HG03342 (cell line): ENCODE data around the gene POGZ.
A peak's percentile ranks its signal among the peaks of the same experiment; 100 is the strongest.
"Not testable (repeated sequence)": the region's sequence is repeated elsewhere in the genome, so short reads cannot be mapped to it uniquely, and the experiment has no call there.

Source experiments
- ATAC-seq: cut with Tn5 transposase; IDR thresholded peaks from one replicate; pipeline ENCODE4 v1.9.1; 2021; ENCODE audit warnings: mild to moderate bottlenecking, moderate library complexity; ENCODE audit not compliant: unreplicated experiment

Gene POGZ

DNA sequence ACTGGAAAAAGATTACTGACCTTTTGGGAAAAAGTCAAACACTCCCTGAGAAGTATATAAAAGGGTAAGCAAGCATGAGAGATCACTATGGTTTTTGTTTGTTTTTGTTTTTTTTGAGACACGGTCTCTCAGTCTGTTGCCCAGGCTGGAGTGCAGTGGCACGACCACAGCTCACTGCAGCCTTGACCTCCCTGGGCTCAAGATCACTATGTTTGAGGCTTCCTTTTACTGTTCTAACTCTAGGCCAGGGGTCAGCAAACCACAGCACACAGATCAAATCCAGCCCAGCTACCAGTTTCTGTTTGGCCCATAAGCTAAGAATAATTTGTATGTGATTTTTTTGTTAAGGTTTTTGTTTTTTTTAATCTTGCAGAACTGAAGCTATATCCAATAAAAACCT is 34.2 kb downstream of the POGZ start:
- no peak for ATAC-seq

DNA sequence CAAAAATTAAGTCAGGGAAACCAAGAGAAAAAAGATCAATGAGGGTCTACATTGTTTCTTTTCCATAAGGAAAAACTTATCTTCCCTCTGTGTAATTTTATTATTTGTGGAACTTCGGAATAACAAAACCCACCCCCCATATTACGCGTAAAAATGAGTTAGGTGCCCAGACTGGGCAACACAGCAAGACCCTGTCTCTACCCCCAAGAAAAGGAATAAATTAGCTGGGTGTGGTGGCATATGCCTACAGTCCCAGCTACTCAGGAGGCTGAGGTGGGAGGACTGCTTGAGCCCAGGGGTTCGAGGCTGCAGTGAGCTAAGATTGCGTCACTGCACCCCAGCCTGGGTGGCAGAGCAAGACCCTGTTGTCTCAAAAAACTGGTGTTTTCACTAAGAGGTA is 39.5 kb downstream of the POGZ start:
- no peak for ATAC-seq

DNA sequence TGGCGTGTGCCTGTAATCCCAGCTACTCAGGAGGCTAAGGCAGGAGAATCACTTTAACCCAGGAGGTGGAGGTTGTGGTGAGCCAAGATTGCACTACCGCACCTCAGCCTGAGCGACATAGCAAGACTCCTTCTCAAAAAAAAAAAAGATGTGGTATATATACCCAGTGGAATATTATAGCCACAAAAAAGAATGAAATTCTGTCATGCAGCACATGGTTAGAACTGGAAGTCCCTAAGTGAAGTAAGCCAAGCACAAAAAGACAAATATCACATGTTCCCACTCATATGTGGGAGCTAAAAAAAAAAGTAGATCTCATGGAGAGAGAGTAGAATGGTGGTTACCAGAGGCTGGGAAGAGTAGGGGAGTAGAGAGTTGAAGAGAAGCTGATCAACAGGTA is 41.2 kb downstream of the POGZ start:
- ATAC-seq, result no peak

DNA sequence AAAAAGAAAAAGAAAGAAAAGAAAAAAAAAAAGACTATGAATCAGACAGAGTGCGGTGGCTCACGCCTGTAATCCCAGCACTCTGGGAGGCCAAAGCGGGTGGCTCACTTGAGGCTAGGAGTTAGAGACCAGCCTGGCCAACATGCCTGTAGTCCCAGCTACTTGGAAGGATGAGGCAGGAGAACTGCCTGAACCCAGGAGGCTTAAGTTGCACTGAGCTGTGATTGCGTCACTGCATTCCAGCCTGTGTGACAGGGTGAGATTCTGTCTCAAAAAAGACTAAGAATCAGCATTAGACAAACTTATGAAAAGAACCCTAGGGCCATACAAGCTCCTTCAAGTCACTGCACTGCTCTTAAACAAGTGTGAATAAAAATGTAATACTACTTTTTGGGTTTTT is 43.1 kb downstream of the POGZ start:
- no peak for ATAC-seq

DNA sequence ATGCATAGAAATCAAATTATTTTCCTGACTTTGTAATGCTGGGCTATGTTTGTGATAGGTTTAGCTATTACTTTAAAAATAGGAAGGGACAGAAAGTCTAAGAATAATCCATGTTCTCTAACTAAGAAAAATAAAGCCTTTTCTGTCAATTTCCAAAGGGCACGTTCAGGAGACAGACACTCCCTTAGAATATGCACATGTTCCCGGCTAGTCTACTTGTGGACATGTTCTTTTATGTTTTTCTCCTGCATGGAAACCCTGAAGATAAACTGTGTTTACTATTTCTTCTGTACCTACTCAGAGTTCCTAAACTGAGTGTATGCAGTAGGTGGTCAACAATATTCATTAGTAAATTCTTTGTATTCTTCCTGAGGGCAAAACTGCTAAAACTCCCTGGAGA is 47.4 kb downstream of the POGZ start:
- no peak for ATAC-seq

DNA sequence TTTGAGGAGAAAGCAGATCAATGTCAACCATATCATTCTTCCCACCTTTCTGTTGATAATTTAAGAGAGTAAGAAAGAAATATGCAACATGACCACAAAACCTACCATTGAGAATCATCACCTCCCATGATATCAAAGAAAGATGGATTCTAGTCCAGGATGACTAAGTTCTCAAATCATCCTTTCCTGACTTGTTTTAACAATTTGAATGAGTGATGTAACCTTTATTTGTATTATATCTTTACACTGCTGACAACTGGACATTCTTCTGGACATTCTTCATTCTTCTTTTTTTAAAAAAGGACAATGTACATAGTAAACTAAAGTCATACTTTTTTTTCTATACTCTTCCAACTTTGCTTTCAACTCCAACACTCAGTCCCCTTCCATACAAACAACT is 50.4 kb downstream of the POGZ start:
- ATAC-seq, result no peak

DNA sequence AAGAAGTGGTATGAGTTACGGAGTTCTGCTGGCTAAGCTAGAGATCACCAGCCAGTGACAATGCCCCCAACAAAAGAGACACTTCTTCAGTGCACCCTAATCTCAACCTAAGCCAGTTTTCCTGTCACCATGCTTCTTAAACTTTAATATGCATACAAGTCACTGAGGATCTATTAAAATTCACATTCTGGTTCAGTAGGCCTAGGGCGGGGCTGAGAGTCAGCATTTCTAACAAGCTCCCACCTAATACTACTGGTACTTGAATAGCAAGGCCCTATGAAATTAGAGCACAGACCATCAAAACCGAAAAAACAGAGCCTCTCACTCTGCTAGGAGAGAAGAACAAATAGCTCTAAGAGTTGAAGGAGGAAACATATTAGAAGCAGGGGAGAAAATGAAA is 52.0 kb downstream of the POGZ start:
- no peak for ATAC-seq

DNA sequence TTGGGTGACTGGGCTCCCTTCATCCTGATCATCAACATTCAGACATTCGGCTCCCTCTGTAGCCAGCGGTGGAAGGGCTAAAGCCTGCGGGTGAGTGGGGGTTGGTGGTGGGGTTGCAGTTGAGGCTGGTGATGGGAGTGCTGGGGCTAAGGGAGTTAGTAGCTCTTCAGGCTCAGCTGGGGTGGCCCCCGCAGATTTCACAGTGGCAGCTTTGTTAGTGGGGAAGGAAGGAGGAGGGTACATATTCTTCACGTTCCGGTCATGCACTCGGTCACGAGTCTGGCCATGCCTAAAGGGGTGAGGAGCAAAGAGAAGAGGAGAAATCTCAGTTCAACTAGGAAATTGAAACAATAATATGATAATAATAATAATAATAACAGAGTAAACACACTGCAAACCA is 53.1 kb downstream of the POGZ start:
- ATAC-seq, result no peak

DNA sequence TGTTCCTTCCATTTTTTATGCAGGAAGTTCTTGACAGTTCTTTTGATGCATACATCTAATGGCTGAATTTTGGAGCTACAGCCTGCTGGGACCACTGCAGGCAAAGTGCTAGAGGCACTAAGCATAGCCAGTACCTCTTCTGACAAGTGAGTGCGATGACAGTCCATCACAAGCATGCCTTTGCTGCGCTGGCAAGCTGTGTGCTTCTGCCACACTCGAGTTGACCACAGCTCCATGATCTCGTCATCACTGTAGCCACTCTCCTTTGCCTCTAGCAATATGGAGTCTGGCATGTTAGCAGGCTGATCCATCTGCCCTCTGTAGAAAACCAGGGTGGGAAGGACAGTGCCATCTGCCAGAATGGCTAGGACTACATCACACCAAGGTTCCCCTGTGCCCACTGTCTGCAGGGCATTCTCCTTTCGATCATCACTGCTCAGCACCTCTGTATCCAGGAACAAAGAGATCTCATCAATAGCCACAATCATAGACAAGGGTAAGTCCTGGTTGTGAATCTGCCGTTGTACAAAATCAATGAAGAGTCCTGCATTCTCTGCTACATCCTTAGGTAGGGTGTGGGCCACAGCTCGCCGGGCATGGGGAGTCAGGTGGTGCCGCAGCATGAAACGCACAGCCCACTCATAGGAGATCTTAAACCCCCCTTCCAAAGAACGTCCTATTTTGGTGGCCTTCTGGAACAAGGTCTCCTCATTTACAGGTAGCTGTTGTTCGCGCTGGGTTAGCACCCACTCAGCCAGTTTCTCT is 53.9 kb downstream of the POGZ start:
- no peak for ATAC-seq

DNA sequence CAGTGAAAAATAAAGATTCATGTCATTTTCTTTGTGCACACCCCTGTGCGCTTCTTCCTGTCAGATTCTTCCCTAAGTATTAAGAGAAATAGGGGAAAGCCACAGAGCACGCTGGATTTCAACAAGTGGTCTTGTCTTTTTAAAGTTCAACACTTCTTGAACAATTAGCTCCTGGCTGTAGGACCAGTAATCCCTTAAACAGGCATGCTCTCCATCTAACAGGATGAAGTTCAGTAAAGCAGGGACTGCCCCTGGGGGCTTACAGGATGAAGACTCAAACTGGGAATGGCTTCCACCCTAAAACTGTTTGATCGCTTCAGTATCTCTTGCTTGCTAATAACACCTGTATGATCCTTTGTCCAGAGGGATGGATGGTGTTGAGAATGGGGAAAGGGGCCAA is 55.7 kb downstream of the POGZ start:
- ATAC-seq, result no peak

DNA sequence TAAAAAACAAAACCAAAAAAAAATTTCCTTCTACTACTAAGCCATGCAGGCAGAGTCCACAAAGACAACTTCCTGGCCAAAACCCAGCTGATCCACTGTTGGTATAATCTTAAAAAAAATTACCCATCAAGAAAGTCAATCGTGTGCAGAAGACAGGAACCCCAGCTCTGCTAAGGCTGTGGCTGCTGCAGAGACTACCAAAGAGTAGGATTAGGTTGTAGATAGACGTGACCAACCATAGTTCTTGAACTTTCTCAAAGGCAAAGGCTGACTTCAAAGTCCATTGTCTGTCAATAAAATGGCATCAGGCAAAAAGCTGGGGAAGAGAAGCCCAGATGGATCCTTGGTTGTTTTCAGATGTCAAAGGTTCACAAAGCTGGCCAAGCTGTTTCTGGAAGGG is 56.5 kb downstream of the POGZ start:
- no peak for ATAC-seq

DNA sequence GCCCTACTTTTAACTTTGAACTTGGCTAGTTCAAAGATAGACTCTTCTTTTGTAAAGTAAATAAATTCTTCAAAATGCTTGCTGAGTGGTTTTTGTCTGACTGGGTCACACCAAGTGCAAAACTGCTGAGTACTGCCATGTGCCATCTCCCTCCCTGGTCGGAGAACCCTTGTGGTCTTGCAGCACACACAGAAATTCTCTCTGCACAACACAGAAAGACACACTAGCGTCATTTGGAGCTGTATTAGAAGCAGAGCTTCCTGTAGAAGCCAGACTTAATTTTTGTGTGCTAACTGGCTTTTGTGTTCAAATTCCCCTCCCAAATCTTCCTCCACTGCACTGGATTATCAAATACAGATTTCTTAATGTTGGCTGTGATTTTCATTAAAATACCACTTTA is 57.4 kb downstream of the POGZ start:
- no peak for ATAC-seq

DNA sequence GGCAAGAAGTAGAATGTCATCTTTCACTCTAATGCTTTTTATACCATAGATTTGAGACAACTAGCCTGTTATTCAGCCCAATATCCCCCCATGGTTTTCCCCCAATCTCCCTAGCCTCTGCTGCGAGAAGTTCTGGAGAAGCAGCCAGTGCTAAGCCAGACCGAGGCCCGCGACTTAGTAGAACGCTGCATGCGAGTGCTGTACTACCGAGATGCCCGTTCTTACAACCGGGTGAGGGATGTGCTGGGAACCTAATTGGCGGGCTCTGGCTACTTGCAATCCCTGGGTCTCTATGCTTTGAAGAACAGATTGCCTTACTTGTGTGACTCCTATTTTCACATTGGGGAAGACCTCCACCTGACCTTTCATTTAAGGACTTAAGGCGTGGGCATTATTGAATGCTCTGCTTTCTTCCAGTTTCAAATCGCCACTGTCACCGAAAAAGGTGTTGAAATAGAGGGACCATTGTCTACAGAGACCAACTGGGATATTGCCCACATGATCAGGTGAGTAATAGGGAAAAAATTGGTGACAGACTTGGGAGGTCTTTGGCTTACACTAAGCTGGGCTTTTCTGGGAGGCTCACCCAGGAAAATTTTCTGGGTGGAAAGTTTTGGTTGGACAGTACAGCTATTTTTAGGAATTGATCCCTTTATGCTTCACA is 58.0 kb downstream of the POGZ start:
- ATAC-seq, result no peak

DNA sequence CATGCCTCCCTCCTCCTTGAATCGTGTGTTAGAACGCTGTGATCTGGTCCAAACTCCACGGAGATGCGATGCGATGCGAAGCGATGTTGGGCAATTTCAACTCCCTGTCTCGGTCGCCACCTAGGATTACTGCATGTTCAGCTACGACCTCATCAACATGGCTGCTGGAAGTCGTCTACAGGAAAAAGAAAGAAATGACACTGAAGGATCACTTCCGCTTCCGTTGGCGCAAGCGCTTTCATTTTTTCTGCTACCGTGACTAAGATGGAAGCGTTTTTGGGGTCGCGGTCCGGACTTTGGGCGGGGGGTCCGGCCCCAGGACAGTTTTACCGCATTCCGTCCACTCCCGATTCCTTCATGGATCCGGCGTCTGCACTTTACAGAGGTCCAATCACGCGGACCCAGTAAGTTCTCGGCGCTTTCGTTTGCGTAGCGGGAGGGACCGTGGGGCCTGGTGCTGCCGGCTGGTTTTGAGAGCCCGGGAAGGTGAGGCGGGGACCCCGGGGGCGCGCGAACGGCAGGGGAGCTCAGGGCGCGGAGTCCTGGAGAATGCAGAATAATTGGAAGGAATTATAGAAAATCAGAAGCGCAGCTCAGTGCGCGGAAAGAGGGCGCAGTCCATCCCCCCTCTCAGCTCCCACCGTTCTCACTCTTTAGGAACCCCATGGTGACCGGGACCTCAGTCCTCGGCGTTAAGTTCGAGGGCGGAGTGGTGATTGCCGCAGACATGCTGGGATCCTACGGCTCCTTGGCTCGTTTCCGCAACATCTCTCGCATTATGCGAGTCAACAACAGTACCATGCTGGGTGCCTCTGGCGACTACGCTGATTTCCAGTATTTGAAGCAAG is 59.7 kb downstream of the POGZ start, which contains the start of gene PSMB4:
PSMB4 (plus strand) TSS at position 250 of the 848 bp plus-strand sequence; CDS start at position 265, 15 bp downstream.
- peak; percentile 72 for ATAC-seq

DNA sequence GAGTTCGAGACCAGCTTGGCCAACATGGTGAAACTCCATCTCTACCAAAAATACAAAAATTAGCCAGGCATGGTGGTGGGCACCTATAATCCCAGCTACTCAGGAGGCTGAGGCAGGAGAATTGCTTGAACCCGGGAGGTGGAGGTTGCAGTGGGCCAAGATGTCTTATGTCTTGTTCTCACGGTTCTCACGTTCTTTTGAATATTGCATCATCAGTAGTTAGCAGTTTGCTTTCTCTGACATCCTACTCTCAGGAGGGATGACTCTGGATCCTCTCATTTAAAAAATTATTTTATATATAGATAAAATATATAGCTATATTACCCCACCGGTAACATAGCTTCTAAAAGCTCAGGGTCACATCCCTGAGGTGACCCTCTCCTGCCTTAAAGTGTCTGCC is 63.0 kb downstream of the POGZ start:
- not testable (repeated sequence) for ATAC-seq

DNA sequence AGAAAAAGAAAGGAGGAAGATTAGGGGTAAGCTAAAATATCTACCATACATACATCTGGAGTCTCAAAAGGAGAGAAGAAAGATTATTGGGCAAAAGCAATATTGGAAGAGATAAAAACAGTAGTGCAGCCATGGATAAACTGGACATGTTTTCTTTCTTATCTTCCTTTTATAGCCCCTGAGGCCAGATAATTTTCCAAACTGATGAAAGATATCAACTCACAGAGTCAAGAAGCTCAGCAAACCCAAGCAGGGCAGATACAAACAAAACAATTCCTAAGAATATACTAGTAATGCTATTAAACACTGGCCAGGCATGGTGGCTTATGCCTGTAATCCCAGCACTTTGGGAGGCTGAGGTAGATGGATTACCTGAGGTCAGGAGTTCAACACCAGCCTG is 65.7 kb downstream of the POGZ start:
- no peak for ATAC-seq

DNA sequence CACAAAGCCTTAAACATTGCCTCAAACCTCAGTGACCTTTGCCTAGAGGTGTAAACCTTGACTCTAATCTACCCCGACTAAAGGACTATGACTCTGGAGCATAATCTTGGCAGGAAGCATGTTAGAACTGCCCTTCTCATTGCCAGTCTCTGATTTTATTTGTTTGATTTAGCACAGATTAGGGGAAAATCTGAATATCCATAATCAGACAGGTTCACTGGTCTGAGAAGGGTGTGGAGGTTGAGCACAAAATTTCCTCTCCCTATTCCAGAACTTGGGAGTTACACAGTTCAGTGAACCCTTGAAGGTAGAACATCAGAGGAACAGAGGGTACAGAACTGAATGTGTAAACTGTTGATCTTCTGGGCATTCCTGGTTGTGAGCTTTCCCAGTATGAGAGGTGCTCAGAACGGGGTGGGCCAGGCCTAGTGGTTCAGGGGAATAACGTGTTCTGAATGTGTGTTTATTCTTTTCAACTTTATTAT is 68.2 kb downstream of the POGZ start:
- no peak for ATAC-seq

DNA sequence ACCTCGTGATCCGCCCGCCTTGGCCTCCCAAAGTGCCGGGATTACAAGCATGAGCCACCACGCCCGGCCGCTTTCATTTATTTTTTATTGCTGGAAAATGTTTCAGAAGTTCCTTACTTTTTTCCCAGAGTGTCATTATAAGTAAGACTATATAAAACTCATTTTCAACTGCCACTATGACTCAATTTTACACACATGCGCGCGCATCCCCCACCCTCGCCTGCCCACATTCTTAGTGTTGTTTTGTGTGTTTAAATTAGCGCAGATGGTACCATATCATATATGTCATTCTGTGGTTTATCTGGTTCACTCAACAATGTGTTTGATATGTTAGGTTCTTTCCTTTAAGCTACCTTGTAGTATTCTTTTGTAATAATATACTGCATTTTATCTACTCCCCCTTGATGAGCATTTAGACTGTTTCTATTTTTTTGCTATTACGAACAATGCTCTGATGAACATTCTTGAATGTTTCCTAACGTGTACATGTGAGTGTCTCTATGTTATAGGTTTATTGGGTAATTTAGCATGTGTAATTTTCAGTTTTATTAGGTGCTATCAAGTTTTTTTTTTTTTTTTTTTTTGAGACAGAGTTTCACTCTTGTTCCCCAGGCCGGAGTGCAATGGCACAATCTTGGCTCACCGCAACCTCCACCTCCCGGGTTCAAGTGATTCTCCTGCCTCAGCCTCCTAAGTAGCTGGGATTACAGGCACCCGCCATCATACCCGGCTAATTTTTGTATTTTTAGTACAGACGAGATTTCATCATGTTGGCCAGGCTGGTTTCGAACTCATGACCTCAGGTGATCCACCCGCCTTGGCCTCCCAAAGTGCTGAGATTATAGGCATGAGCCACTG is 68.8 kb downstream of the POGZ start:
- not testable (repeated sequence) for ATAC-seq

DNA sequence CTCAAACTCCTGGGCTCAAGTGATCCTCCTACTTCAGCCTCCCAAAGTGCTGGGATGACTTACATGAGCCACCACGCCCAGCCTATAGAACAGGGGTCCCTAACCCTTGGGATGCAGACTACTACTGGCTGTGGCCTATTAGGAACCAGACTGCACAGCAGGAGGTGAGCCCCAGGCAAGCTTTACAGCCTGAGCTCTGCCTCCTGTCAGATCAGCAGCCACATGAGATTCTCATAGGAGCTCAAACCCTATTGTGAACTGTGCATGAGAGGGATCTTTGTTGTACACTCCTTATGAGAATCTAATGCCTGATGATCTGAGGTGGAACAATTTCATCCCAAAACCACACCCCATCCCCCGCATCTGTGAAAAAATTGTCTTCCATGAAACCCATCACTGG is 73.3 kb downstream of the POGZ start:
- ATAC-seq, result no peak

DNA sequence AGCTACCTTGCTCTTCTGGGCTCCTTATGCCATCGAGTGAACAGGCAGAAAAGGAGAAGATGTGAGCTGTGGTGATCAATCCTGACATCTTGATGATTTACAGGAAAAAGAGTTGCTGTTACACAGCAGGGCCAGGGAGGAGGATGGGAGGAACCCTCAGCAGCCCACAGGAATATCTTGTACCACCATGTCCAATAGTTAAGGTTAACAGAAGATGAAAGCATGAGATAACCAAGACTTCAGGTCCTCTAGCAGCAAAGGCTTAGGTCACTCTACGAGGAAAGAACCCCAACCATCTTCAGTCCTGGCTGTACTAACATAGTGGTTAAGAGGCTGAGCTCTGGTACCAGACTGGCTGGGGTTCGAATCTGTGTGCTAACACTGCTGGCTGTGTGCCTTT is 74.7 kb downstream of the POGZ start:
- no peak for ATAC-seq
